Measurements from ENCODE around the gene NFKBIL1. TPM values are rescaled to one million over a fixed set of nuclear protein-coding genes. Genes with fewer than 3 reads are reported as not detected.

Gene NFKBIL1
- total and polyA plus RNA-seq, 2 experiments from 2014 or later, result 9.6 to 12.3 TPM

GRCh38 chr6:31545291-31545690 is 2.1 kb upstream of the NFKBIL1 start:
- ATAC-seq, result no peak
- H3K4me3 Mint-ChIP-seq, result peak overlapping the region; percentile 76

GRCh38 chr6:31546339-31546957 is 960 bp upstream of the NFKBIL1 start, which contains the start of gene ATP6V1G2:
ATP6V1G2 (minus strand) TSS chr6:31546608; CDS start chr6:31546559, 49 bp downstream.
- H3K27ac Mint-ChIP-seq, result peak within 1 kb of the TSS; percentile 95
- 0 out of 2 replicates have a peak, but pooled peaks cover 8% of the 10 kb centered on the region for H3K36me3 ChIP-seq (ENCODE audit: insufficient read depth)
- H3K27ac ChIP-seq (ENCODE audit: low read depth), result peak within 1 kb of the TSS; percentile 93
- peak; percentile 98 for DNase-seq (ENCODE audit: low spot score)
- H2AFZ ChIP-seq, result no peak within 1 kb of the TSS
- no peaks in the 10 kb centered on the region for H4K20me1 ChIP-seq (replicated peaks; ENCODE audit: insufficient read depth)
- H3K4me1 Mint-ChIP-seq, result peaks cover 18% of the 10 kb centered on the region
- H3K4me3 ChIP-seq, result peak within 1 kb of the TSS; percentile 58
- no peaks in the 10 kb centered on the region; the same call in 2 of the 3 replicates for H3K9me3 Mint-ChIP-seq
- H3K4me1 ChIP-seq (ENCODE audit: insufficient read depth), result peaks cover 11% of the 10 kb centered on the region; the same call in 1 of the 2 replicates
- no peaks in the 10 kb centered on the region for H3K9me2 ChIP-seq (ENCODE audit: insufficient read depth)
- ATAC-seq, result peak; percentile 77
- peak within 1 kb of the TSS; percentile 76 for H3K4me3 Mint-ChIP-seq
- no peak for TF ChIP-seq EZH2phosphoT487 (IDR thresholded peaks at IDR 0.05; ENCODE audit: unreplicated experiment)
- peak; percentile 40; the same call in 1 of the 2 replicates for TF ChIP-seq POLR2AphosphoS5 (IDR thresholded peaks at IDR 0.05; ENCODE audit: low read depth)
- TF ChIP-seq NANOG (IDR thresholded peaks at IDR 0.05; ENCODE audit: borderline replicate concordance), result peak; percentile 40; the same call in 1 of the 2 replicates
- TF ChIP-seq CREB1 (CRISPR knock-in tag; IDR thresholded peaks at IDR 0.05; ENCODE audit: low read depth), result peak; percentile 79
- TF ChIP-seq ETS1 (IDR thresholded peaks at IDR 0.05), result peak; percentile 17; the same call in 1 of the 2 replicates
- TF ChIP-seq EZH2 (IDR thresholded peaks at IDR 0.05; ENCODE audit: low read depth, unreplicated experiment), result no peak
- TF ChIP-seq CTCF (conservative IDR thresholded peaks at IDR 0.05; ENCODE audit: low read depth in 2 of 2), result peak; percentile 98 to 100
- TF ChIP-seq ZNF331 (CRISPR knock-in tag; IDR thresholded peaks at IDR 0.05; ENCODE audit: low read depth), result no peak
- H3K27me3 Mint-ChIP-seq (ENCODE audit: insufficient read depth, low read depth, poor library complexity), result peaks cover 11% of the 10 kb centered on the region
- H3K4me2 ChIP-seq, result peak within 1 kb of the TSS; percentile 79
- no peaks in the 10 kb centered on the region for H3K27me3 ChIP-seq (ENCODE audit: insufficient read depth)
- peaks cover 4% of the 10 kb centered on the region; the same call in 1 of the 2 replicates for H3F3A ChIP-seq (replicated peaks; ENCODE audit: low read depth)
- peaks cover 20% of the 10 kb centered on the region for H3K79me2 ChIP-seq (replicated peaks; ENCODE audit: insufficient read depth)
- H3K36me3 Mint-ChIP-seq (ENCODE audit: low read depth), result peaks cover 24% of the 10 kb centered on the region

More at GRCh38 chr6:31545291-31545690, 2.1 kb upstream of the NFKBIL1 start:
- TF ChIP-seq ZNF331 (CRISPR knock-in tag; IDR thresholded peaks at IDR 0.05; ENCODE audit: low read depth) (no peak), ETS1 (IDR thresholded peaks at IDR 0.05) (no peak)
- H3K27me3 ChIP-seq (ENCODE audit: insufficient read depth), result no peaks in the 10 kb centered on the region
- H2AFZ ChIP-seq, result no peak overlapping the region
- H3K9me3 Mint-ChIP-seq, result no peaks in the 10 kb centered on the region; the same call in 2 of the 3 replicates
- H3K4me1 Mint-ChIP-seq, result peaks cover 21% of the 10 kb centered on the region
- peaks cover 9% of the 10 kb centered on the region; the same call in 1 of the 2 replicates for H3K36me3 ChIP-seq (ENCODE audit: insufficient read depth)
- peaks cover 6% of the 10 kb centered on the region for H3F3A ChIP-seq (replicated peaks; ENCODE audit: low read depth)
- peaks cover 12% of the 10 kb centered on the region for H3K27me3 Mint-ChIP-seq (ENCODE audit: insufficient read depth, low read depth, poor library complexity)
- no peak overlapping the region for H3K27ac Mint-ChIP-seq
- H3K4me3 ChIP-seq, result no peak overlapping the region; the same call in 1 of the 2 replicates
- peaks cover 15% of the 10 kb centered on the region for H3K4me1 ChIP-seq (ENCODE audit: insufficient read depth)
- H3K9me2 ChIP-seq (ENCODE audit: insufficient read depth), result no peaks in the 10 kb centered on the region
- H3K79me2 ChIP-seq (replicated peaks; ENCODE audit: insufficient read depth), result peaks cover 31% of the 10 kb centered on the region
- no peak overlapping the region for H3K4me2 ChIP-seq
- peaks cover 6% of the 10 kb centered on the region for H4K20me1 ChIP-seq (replicated peaks; ENCODE audit: insufficient read depth)
- no peak overlapping the region for H3K27ac ChIP-seq (ENCODE audit: low read depth)
- no peak for DNase-seq (ENCODE audit: low spot score)
- H3K36me3 Mint-ChIP-seq (ENCODE audit: low read depth), result peaks cover 30% of the 10 kb centered on the region
